ENCODE data around the gene CDH20. TPM values are rescaled to one million over a fixed set of nuclear protein-coding genes. Genes with fewer than 3 reads are reported as not detected.

CDH20 gene
- polyA plus RNA-seq, 1 donor (not counting 4 experiments of a cell fraction or from before 2014, with no cell fraction given) = not detected

DNA sequence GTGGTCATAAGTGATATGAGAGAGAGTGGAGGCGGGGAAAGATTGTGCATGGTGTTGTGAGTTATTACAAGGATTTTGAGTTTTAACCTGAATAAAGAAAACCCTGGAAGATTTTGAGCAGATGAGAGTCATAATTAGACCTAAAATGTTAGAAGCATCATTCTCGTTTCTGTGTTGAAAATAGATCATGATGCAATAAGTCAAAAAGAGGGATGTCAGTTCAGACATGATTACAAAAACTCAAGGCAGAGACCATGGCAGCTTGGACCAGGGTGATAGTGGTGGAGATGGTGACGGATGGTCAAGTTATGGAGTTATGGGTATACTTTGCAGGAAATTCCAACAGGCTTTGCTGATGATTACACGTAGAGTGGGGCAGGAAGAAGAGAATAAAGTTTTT lies 267.2 kb downstream of the CDH20 start:
- Histone ChIP-seq H3K4me1 (ENCODE audit: control insufficient read depth, extremely low read depth, insufficient read depth, low read length) (peaks cover 40% of the 10 kb centered on the region), H4K20me1 (ENCODE audit: control insufficient read depth, extremely low read depth, insufficient read depth, low read length) (no peaks in the 10 kb centered on the region), H3K27ac (ENCODE audit: control insufficient read depth, insufficient read depth, low read length) (no peak overlapping the region), H3K36me3 (ENCODE audit: control insufficient read depth in 2 of 2, extremely low read depth in 1 of 2, insufficient read depth in 2 of 2, low read length in 2 of 2) (peaks cover 8 to 31% of the 10 kb centered on the region in 2 experiments), H3K9ac (ENCODE audit: control insufficient read depth, extremely low read depth, insufficient read depth, low read length) (no peak overlapping the region), H3K4me2 (ENCODE audit: control insufficient read depth, extremely low read depth, insufficient read depth, low read depth, low read length) (no peak overlapping the region), H3K79me2 (ENCODE audit: control insufficient read depth, insufficient read depth, low read length) (peaks cover 25% of the 10 kb centered on the region), H3K9me3 (ENCODE audit: control insufficient read depth, low read depth, low read length) (no peaks in the 10 kb centered on the region), H2AFZ (ENCODE audit: control insufficient read depth, low read length) (no peak overlapping the region), H3K4me3 (ENCODE audit: control insufficient read depth in 2 of 3, extremely low read depth in 1 of 3, insufficient read depth in 2 of 3, low read depth in 1 of 3, low read length in 3 of 3) (no peak overlapping the region), H3K9me1 (ENCODE audit: control insufficient read depth, extremely low read depth, insufficient read depth, low read length) (no peaks in the 10 kb centered on the region), H3K27me3 (ENCODE audit: control insufficient read depth, extremely low read depth, insufficient read depth, low read length) (no peaks in the 10 kb centered on the region)
- DNase-seq (ENCODE audit: low read depth, low spot score) (no peak), FAIRE-seq (no peak)
- TF ChIP-seq EZH2 (IDR thresholded peaks at IDR 0.05; ENCODE audit: low read length) = no peak
- TF ChIP-seq, protein P1, sequence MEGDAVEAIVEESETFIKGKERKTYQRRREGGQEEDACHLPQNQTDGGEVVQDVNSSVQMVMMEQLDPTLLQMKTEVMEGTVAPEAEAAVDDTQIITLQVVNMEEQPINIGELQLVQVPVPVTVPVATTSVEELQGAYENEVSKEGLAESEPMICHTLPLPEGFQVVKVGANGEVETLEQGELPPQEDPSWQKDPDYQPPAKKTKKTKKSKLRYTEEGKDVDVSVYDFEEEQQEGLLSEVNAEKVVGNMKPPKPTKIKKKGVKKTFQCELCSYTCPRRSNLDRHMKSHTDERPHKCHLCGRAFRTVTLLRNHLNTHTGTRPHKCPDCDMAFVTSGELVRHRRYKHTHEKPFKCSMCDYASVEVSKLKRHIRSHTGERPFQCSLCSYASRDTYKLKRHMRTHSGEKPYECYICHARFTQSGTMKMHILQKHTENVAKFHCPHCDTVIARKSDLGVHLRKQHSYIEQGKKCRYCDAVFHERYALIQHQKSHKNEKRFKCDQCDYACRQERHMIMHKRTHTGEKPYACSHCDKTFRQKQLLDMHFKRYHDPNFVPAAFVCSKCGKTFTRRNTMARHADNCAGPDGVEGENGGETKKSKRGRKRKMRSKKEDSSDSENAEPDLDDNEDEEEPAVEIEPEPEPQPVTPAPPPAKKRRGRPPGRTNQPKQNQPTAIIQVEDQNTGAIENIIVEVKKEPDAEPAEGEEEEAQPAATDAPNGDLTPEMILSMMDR (optimal IDR thresholded peaks at IDR 0.05 in 1 of 3, IDR thresholded peaks at IDR 0.05 in 1 of 3, conservative IDR thresholded peaks at IDR 0.05 in 1 of 3; ENCODE audit: extremely low read depth in 1 of 3, insufficient read depth in 2 of 3, low read length in 3 of 3) = no peak
- dilution Hi-C loops (cut with MboI; ENCODE audit: extremely low pct_ligation_motif_present, low sequenced_read_pairs) = no loop called here

- H3K79me2 ChIP-seq (ENCODE audit: control insufficient read depth, insufficient read depth, low read length) = peaks cover 35% of the 10 kb centered on the region
- TF ChIP-seq, protein P1 (optimal IDR thresholded peaks at IDR 0.05 in 1 of 3, IDR thresholded peaks at IDR 0.05 in 1 of 3, conservative IDR thresholded peaks at IDR 0.05 in 1 of 3; ENCODE audit: extremely low read depth in 1 of 3, insufficient read depth in 2 of 3, low read length in 3 of 3) = no peak
- no peak for TF ChIP-seq EZH2 (IDR thresholded peaks at IDR 0.05; ENCODE audit: low read length)
- DNase-seq (ENCODE audit: low read depth, low spot score) (no peak), FAIRE-seq (peak; percentile 60)
- no peak overlapping the region for H2AFZ ChIP-seq (ENCODE audit: control insufficient read depth, low read length)
- peak overlapping the region; percentile 12 for H3K4me2 ChIP-seq (ENCODE audit: control insufficient read depth, extremely low read depth, insufficient read depth, low read depth, low read length)
- no peak overlapping the region for H3K4me3 ChIP-seq (ENCODE audit: control insufficient read depth in 2 of 3, extremely low read depth in 1 of 3, insufficient read depth in 2 of 3, low read depth in 1 of 3, low read length in 3 of 3)
- no peak overlapping the region for H3K9ac ChIP-seq (ENCODE audit: control insufficient read depth, extremely low read depth, insufficient read depth, low read length)
- peaks cover 4 to 25% of the 10 kb centered on the region in 2 experiments for H3K36me3 ChIP-seq (ENCODE audit: control insufficient read depth in 2 of 2, extremely low read depth in 1 of 2, insufficient read depth in 2 of 2, low read length in 2 of 2)
- H3K27me3 ChIP-seq (ENCODE audit: control insufficient read depth, extremely low read depth, insufficient read depth, low read length) = no peaks in the 10 kb centered on the region
- H3K9me3 ChIP-seq (ENCODE audit: control insufficient read depth, low read depth, low read length) = no peaks in the 10 kb centered on the region
- H3K4me1 ChIP-seq (ENCODE audit: control insufficient read depth, extremely low read depth, insufficient read depth, low read length) = peaks cover 40% of the 10 kb centered on the region
- H3K9me1 ChIP-seq (ENCODE audit: control insufficient read depth, extremely low read depth, insufficient read depth, low read length) = no peaks in the 10 kb centered on the region
- H3K27ac ChIP-seq (ENCODE audit: control insufficient read depth, insufficient read depth, low read length) = no peak overlapping the region
- dilution Hi-C loops (cut with MboI; ENCODE audit: extremely low pct_ligation_motif_present, low sequenced_read_pairs) = no loop called here
- H4K20me1 ChIP-seq (ENCODE audit: control insufficient read depth, extremely low read depth, insufficient read depth, low read length) = no peaks in the 10 kb centered on the region
Observed at GRCh38 chr18:61602836-61603235, 269.6 kb downstream of the CDH20 start.

Small RNA genes within 50 kb of the gene (small RNA-seq; reads per million reads assigned to genes)
- gene RNU6-116P (ENCODE audit: insufficient read length in 3 of 3, low read depth in 3 of 3, low replicate concordance in 1 of 3) = 0 to 1.0 (median 0.67) reads per million in 3 experiments
